NCI-H82 (cell line): ENCODE measurements around the gene PTPRCAP.
"Not testable (repeated sequence)": the region's sequence is repeated elsewhere in the genome, so short reads cannot be mapped to it uniquely, and the experiment has no call there.

Source experiments
- DNase-seq: peaks from one replicate; lab custom pipeline; 2025; lab: John Stamatoyannopoulos, UW

Gene PTPRCAP

DNA sequence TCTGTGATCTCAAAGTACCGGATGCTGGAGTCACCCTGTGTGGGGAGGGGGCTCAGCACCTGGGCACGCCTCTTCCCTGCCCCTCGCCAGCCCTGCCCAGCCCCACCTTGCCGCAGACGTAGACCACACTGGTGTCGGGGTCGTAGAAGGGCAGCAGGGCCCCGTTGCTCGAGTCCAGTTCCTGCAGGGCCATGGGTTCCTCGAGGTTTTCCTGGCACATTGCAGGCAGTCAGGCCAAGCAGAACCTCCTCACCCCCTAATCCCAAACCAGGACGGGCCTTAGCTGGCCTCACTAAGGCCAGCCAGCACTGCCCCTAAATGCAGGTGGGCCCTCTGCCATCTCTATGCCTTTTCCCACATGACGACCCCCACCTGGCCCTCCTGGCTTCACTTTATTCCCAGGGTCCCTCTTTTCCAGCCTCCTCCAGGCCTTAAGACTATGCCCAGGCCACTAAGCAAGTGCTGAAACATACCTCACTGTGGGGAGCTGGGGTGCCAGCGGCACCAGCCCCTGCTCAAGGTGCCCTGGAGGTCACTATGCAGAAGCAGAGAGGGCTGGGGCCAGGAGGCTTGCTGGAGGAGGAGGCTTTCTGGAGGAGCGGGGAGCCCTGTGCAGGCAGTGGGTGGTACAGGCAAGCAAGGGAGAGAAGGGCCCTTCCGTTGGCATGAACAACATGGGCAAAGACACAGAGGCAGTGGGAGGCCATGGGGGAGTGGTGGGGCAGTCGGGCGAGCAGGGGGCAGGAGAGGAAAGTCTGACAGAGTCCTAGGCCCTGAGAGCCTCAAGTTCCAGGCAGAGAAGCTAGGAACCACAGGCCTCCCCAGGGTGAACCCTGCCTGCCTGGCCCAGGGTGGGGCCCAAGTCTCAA, 3.0 kb upstream of the PTPRCAP start:
- DNase-seq, result no peak

DNA sequence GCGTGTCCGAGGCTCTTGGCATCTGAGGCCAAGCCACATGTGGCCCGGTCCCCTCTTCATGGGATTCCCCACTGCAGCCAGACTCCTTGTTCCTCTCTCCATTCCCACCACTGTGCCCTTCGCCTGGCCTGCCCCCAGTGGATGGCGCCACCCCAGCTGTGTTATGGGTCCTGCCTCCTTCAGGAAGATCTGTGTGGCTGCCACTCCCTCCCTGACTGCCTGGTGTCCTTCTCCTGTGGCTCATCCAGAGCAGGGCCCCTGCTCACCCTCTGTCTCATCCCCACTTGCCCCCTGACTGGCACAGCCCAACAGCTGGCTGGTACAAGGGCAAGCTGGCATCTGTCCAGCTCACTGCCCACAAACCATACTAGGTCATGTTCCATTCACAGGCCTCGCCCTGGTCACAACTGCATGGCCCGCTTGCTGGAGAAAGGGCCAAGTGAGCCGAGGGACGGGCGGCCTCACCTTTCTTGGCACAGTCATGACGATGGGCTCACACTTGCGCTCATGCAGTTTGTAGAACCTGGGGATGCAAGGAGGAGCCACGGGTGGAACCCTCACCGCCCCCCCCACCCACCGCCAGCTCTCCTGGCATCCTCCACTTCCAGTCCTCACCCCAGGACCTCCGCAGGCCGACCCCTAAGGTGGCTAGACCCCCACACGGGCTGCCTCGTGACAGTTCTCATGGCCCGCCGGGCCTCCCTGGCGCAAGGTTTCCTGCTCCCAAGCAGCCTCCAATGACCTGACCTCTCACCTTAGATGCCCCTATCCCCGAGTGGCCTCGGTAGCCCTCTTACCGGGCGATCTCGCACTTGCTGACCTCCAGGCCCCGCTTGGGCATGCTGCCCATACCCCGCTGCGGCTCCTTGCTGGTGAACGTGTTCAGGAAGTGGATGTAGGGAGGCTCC, 2.1 kb upstream of the PTPRCAP start:
- peak; percentile 28 for DNase-seq

DNA sequence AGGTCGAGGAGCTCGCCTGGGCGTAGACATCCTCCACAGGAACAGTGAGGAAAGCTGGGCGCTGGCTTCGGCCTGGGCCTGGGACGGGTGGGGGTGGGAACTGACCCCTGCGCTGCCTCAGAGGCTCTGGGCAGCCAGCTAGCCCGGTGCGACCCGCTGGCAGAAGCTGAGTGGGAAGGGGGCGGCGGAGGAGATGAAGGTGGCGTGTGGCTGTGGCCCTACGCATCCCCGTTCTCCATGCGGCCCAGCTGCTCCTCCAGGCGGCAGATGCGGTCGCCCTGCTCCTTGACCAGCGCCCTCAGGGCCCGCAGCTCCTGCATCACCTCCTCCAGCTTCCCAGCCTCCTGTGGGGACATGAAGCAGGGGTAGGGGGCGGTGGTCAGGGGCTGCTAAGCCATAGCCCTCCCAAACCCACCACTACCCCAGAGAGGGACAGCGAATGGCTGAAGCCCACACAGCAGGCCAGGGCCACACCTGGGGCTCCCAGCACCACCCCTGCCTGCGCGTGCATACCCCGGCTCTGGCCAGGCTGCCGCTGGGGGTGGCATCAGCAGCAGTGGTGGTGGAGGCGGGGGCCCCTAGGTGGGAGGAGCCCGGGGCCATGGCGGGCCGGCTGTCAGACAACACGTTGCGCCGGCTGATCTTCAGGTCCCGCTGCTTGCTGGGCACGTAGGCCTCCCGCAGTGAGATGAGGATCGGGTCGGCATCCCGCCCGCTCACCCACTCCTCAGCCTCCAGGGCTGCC, 848 bp upstream of the PTPRCAP start:
- DNase-seq, result no peak

DNA sequence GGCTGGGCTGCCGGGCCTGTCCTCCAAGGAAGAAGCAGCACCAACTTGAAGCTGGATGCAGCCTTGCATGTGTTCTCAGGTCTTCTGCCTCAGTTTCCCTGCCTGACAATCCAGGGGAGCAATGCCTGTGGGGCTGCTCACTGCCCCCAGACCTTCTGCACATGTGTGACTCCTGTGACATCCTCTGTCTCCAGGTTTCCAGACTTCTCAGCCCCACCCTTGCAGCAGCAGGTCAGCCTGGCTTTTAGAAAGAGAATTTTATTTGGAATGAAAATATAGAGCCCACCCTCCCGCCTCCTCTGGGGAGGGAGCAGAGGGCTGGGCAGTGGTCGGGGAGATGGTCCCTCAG, 301 bp upstream of the PTPRCAP start:
- DNase-seq, result no peak

DNA sequence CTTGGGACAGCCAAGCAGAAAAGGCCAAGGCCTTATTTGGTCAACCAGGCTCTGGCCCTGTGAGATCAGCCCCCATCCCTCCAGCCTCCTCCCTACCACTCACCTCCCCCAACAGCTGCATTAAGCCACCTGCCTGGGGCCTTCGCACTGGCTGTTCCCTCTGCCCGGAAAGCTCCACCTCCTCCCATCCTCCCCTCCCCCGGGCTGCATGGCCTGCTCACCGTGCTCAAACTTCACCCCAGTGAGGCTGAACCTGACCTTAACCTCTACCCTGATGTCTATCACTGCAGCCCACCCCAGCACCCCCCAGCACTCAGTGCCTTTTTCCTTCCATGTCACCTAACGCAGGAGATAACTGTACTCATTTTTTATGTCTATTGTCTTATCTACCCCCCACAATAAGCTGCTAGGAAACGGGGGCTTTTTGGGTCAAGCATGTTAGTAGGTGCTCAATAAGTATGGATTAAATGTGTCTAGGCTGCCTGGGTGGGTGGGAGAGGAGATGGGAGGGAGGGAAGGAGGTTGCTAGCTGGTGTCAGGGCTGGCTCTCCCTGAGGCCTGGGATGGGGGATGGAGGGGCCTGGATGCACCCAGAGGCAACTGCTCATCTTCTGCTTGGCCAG, 912 bp downstream of the PTPRCAP start:
- DNase-seq, result peak; percentile 38

DNA sequence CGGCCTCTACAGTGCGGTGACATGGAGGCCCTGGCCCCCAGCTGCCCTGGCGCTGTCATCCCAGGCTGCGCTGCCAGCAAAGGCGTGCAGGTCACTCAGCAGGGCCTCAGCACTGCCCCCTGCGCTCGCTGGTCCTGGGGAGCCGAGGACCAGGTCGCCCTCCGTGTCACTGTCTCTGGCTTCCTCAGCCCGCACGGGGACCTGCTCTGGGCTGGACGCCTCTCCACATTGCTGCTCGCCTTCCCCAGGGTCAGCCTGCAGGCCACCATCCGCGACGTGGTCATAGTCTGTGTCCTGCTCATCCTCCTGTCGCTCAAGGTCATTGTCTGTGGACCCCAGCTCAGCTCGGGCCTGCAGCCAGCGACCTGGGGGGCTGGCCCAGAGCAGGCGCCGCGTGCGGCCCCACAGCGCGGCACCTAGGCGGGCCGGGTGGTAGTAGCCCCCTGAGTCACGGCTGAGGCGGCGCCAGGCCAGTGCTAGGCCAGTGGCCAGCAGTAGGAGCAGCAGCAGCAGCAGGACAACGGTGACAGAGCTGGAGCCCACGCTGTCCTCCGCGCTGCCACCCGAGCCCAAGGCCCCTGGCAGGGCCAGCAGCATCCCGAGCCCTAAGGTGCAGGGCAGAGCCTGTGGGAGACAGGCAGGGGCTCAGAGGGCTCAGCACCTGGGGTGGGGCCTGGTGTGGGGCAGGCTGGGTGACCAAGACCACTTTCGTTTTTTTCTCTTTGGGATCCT, 1.6 kb downstream of the PTPRCAP start:
- DNase-seq, result no peak

DNA sequence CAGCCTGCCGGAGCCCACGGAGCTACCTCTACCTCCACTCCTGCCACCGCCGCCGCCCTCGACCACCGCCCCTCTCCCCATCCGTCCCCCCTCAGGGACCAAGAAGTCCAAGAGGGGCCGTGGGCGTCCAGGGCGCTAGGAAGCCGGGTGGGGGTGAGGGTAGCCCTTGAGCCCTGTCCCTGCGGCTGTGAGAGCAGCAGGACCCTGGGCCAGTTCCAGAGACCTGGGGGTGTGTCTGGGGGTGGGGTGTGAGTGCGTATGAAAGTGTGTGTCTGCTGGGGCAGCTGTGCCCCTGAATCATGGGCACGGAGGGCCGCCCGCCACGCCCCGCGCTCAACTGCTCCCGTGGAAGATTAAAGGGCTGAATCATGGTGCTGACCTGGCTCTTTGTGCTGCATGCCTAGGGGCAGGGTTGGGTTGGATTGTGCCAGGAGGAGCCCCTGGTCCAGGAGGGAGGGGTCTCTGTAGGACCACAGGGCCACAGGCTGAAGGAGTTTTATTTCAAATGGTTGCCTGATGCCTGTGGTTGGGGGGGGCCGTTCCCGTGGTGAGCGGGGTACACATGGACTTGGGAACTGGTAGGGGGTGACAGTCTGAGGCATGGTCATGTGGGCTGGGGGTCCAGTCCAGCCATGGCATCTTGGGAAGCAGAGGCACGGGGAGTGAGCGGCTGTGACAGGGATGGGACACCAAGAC, 2.3 kb downstream of the PTPRCAP start:
- no peak for DNase-seq

DNA sequence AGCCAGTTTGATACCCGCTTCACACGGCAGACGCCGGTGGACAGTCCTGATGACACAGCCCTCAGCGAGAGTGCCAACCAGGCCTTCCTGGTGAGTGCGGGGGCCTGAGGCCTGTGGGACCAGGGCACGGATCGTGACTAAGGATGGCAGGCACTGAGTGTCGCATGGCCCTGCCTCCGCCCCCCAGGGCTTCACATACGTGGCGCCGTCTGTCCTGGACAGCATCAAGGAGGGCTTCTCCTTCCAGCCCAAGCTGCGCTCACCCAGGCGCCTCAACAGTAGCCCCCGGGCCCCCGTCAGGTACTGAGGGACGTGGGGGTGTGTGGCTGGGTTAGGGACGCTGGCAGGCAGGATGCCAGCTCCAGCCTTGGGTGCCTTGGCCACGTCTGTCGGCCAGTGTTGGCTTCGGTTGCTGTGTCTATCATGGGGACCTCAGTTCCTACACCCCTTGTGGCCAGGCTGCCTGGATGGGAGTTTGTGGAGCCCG, 3.0 kb downstream of the PTPRCAP start:
- DNase-seq, result no peak

DNA sequence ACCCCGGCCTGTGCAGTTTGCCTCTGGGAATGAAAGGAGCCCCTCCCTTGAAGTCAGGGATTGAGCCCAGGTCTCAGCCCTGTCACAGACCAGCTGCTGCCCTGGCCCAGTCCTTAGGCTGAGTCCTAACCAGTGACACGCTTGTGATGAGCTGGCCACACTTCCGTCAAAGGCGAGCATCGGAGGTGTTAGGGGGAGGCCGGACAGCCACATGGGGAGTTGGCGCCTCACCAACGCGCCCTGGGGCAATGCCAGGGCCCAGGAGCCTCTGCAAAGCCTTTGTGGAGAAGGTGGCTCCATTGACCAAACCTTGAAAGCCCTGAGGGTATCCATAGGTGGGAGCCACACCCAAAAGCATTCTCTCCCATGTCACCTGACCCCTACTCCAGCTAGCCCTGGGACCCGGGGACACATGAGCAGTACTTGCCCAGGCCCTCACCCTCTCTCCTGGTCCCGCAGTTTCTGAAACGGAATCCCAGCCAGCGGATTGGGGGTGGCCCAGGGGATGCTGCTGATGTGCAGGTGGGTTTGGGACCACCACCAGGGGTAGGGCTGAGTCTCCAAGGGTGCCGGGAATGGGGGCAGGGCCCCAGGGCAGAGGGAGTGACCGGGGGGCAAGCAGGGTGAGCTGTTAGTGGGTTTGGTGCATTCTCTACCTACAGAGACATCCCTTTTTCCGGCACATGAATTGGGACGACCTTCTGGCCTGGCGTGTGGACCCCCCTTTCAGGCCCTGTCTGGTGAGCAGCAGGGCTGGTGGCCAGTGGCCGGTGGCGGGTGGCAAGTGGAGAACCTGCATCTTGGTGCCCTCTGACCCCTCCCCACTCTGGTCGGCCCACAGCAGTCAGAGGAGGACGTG, 3.7 kb downstream of the PTPRCAP start:
- DNase-seq, result no peak

DNA sequence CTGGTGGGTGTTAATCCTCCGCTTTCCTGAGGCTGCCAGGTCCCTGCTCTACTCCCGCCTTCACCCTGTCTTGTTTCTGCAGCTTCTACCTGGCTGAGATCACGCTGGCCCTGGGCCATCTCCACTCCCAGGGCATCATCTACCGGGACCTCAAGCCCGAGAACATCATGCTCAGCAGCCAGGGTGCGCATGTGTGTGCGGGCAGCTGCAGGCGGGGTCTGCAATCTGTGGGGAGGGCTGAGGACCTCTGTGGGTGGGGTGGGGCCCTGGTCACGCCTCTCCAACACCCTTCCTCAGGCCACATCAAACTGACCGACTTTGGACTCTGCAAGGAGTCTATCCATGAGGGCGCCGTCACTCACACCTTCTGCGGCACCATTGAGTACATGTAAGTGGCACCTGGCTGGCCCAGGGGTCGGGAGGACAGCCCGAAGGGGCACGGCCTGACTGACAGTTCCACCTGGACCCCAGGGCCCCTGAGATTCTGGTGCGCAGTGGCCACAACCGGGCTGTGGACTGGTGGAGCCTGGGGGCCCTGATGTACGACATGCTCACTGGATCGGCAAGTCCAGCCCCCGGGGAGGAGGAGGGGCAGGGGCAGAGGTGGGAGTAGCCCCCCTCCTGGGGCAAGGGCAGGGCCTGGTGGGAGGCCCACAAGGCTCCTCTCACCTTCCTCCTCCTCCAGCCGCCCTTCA, 4.7 kb downstream of the PTPRCAP start:
- no peak for DNase-seq

DNA sequence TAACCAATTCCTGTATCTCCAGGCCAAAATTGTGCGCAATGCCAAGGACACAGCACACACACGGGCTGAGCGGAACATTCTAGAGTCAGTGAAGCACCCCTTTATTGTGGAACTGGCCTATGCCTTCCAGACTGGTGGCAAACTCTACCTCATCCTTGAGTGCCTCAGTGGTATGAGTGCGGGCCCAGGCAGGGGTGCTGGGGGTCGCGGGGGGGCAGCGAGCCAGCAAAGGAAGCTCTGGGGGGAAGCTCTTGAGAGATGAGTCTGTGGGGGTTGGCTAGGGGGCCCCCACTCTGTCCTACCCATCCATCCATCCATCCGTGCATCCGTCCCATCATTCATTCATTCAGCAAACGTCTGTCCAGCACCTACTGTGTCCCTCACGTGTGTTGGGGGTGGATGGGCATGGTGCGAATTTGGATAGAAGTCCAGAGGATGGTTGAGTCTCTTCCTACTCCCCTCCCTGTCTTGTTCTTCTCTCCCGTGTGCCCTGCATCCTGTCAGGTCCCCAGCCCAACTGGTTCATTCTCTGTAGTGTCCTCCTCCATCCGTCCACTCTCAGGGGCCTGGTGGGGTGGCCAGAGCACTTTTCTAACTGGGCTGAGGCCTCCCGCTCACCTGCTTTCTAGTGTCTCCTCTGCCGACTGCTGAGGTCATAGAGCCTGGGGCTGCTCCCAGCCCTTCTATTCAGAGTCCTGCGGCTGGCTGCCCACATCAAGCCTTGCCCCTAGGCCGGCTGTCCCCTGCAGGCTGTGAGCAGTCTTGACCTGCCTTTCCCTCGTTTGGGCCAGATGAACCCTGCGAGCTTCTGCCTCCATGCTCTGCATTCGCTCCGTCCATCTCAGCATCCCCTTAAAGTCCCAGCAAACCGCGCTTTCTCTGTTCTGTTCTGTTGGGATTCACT, 5.9 kb downstream of the PTPRCAP start:
- no peak for DNase-seq

DNA sequence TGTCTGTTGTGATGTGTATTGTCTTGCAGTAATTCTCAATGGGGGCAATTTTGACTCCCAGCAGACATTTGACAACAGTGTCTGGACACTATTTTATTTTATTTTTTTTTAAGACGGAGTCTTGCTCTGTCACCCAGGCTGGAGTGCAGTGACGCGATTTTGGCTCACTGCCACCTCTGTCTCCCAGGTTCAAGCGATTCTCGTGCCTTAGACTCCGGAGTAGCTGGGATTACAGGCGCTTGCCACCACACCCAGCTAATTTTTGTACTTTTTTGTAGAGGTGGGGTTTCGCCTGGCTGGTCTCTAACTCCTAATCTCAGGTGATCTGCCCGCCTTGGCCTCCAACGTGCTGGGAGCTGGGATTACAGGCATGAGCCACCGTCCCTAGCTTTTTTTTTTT, 7.8 kb downstream of the PTPRCAP start:
- no peak for DNase-seq

DNA sequence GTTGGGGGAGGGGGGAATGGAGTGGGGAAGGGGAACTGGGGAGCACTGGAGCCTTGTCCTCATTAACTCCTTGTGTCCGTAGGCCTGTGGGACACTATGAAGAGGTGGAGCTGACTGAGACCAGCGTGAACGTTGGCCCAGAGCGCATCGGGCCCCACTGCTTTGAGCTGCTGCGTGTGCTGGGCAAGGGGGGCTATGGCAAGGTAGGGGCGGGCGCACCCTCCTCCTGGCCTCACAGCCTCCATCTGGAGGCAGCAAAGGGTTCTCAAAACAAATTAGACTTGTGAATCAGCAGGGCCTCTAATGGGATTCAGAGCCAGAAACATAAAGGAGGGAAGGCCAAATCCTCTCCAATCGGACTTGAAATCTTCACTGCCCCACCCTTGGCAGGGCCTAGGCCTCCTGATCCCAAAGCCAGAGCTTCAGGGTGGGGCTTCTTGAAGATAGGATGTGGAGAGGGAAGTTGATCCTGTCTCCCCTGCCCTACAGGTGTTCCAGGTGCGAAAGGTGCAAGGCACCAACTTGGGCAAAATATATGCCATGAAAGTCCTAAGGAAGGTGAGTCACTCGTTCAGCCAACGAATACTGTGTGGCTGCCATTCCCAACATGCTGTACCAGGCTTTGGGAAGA, 8.3 kb downstream of the PTPRCAP start:
- peak; percentile 49 for DNase-seq

DNA sequence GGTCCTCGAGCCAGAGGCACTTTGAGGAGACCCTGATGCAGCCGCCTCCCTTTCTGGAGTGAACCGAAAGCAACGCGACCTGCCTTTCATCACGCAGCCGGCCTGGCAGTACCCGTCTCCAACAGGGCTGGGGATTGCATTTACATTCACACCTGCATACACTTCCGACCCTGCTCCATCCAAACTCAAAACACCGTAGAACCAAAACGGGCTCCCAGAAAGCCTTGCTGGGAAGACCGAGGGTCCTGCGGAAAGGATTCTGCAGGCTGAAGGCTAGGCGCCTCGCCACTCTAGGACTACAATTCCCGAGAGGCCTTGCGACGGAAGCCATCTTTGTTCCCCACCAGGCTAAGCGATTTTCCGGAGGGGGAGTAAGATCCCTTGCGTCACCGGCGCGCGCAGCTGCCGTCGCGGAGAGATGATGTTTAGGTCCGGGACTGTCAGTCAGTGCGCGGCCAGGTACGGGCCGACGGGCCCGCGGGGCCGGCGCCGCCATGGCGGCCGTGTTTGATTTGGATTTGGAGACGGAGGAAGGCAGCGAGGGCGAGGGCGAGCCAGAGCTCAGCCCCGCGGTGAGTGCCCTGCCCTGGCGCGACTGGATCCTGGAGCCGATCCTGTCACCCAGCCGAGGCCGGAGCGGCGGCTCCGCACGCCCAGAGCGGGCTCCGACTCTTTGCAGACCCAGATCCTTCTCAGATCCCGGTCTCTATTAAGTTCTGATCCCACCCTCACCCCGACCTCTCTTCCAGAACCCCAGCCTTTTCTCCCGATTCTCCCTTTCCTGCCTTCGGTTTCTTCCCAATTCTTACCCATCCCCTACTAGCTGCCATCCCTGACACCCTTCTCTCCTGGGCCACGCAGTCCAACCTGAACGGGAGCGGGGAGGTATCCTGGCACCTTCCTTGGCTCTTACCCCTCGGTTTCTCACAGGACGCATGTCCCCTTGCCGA, 9.2 kb downstream of the PTPRCAP start, which contains the start of gene RPS6KB2:
TSS of gene RPS6KB2 (plus strand) at position 443 of the 950 bp plus-strand sequence. CDS start at position 495, 52 bp downstream.
- DNase-seq, result peak; percentile 97

DNA sequence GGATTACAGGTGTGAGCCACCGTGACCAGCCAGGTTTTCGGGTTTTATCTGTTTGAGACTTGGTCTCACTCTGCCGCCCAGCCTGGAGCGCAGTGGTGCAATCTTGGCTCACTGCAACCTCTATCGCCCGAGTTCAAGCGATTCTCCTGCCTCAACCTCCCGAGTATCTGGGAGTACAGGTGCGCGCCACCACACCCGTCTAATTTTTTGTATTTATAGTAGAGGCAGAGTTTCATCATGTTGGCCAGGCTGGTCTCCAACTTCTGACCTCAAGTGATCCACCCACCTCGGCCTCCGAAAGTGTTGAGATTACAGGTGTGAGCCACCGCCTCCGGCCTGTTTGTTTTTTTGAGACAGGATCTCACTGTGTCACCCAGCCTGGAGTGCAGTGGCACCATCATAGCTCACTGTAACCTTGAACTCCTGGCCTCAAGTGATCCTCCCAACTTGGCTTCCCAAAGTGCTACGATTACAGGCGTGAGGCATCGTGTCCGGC, 10.1 kb downstream of the PTPRCAP start:
- not testable (repeated sequence) for DNase-seq
